Naive thymus-derived CD4-positive, alpha-beta T cell (primary cell): ENCODE results near the gene CIRBP. TPM values are rescaled to one million over a fixed set of nuclear protein-coding genes. Genes with fewer than 3 reads are reported as not detected.

Experiments used
- ATAC-seq: fragments of 150-1000 bp; cut with Tn5 transposase; 2 replicates; pipeline ENCODE4 v1.10.0; 2021; ENCODE audit warnings: mild to moderate bottlenecking, moderate library complexity
- CTCF ChIA-PET: fragments of 350-600 bp; sonication (Branson Sonifier 250); formaldehyde crosslinking; loops from one replicate; lab custom pipeline; 2021; ENCODE audit warnings: antibody characterized with exemption; lab: Charles Lee
- POLR2A ChIA-PET: fragments of 350-600 bp; sonication (Branson Sonifier 250); formaldehyde crosslinking; loops from one replicate; lab custom pipeline; 2021; ENCODE audit warnings: antibody characterized with exemption, inconsistent platforms; lab: Charles Lee
- DNase-seq, 9 donors: peaks; one replicate each; pipeline versions ENCODE4 v3.0.0 to v3.0.0-alpha.2; 2020 to 2022; ENCODE audit warnings: mixed read lengths in 1 of 9
- H3K27ac ChIP-seq: one replicate; pipeline ENCODE4 v1.7.0; 2013; ENCODE audit warnings: mild to moderate bottlenecking, low read depth, low read length, moderate library complexity
- H3K27me3 ChIP-seq, 2 donors: one replicate each; pipeline ENCODE4 v1.7.0; 2013; ENCODE audit warnings: low read length in 2 of 2, mild to moderate bottlenecking in 2 of 2, moderate library complexity in 2 of 2; ENCODE audit not compliant: control insufficient read depth in 2 of 2, insufficient read depth in 2 of 2
- H3K36me3 ChIP-seq, 3 experiments: 1 replicate in 2 of 3; 2 replicates in 1 of 3; pipeline ENCODE4 v1.7.0; 2013; ENCODE audit warnings: low read length in 3 of 3, mild to moderate bottlenecking in 3 of 3, moderate library complexity in 1 of 3; ENCODE audit not compliant: insufficient read depth in 3 of 3, control insufficient read depth in 2 of 3
- H3K4me1 ChIP-seq, 2 donors: one replicate each; pipeline ENCODE4 v1.7.0; 2013; ENCODE audit warnings: low read length in 2 of 2, mild to moderate bottlenecking in 2 of 2, moderate library complexity in 1 of 2; ENCODE audit not compliant: control insufficient read depth in 2 of 2, insufficient read depth in 2 of 2
- H3K4me3 ChIP-seq: 2 replicates; pipeline ENCODE4 v1.7.0; 2013; ENCODE audit warnings: mild to moderate bottlenecking, low read length
- H3K9me3 ChIP-seq, 3 experiments: 1 replicate in 2 of 3; 2 replicates in 1 of 3; pipeline ENCODE4 v1.7.0; 2013; ENCODE audit warnings: low read length in 3 of 3; ENCODE audit not compliant: control insufficient read depth in 2 of 3
- H3K27ac Mint-ChIP-seq, 9 donors: one replicate each; pipeline ENCODE4 v1.8.0; 2020 to 2022; ENCODE audit warnings: mixed read lengths in 9 of 9, mild to moderate bottlenecking in 8 of 9, moderate library complexity in 5 of 9, inconsistent platforms in 2 of 9
- H3K27me3 Mint-ChIP-seq, 5 donors: one replicate each; pipeline ENCODE4 v1.8.0; 2021 to 2022; ENCODE audit warnings: mixed read lengths in 5 of 5, mild to moderate bottlenecking in 1 of 5
- H3K36me3 Mint-ChIP-seq, 5 donors: one replicate each; pipeline ENCODE4 v1.8.0; 2020 to 2022; ENCODE audit warnings: mixed read lengths in 5 of 5, mild to moderate bottlenecking in 3 of 5, inconsistent platforms in 1 of 5
- H3K4me1 Mint-ChIP-seq, 7 donors: one replicate each; pipeline ENCODE4 v1.8.0; 2020 to 2022; ENCODE audit warnings: mixed read lengths in 7 of 7, mild to moderate bottlenecking in 3 of 7, inconsistent platforms in 1 of 7
- H3K4me3 Mint-ChIP-seq, 10 donors: one replicate each; pipeline ENCODE4 v1.8.0; 2020 to 2022; ENCODE audit warnings: mild to moderate bottlenecking in 10 of 10, mixed read lengths in 10 of 10, moderate library complexity in 6 of 10, inconsistent platforms in 2 of 10
- H3K9me3 Mint-ChIP-seq, 11 donors: one replicate each; pipeline ENCODE4 v1.8.0; 2020 to 2022; ENCODE audit warnings: mixed read lengths in 11 of 11, mild to moderate bottlenecking in 4 of 11, inconsistent platforms in 1 of 11, moderate library complexity in 1 of 11
- intact Hi-C, 2 donors: fragments of 100-400 bp; cut with micrococcal nuclease; formaldehyde crosslinking; loops; one replicate each; pipeline ENCODE4 v1.15.1; 2023
- polyA plus RNA-seq, 2 donors: library from polyadenylated mRNA; unstranded; fragments of 300-500 nt; fragmentation: Illumina TruSeq; gene quantifications; one replicate each; pipeline ENCODE4 v1.2.3, GENCODE V29; 2021
- total RNA-seq, 6 experiments: library from RNA in 5 of 6; stranded (reverse) in 5 of 6; gene quantifications; 1 replicate in 5 of 6; 2 replicates in 1 of 6; pipeline ENCODE4 v1.2.3 and lab custom pipeline; 2021 to 2026

CIRBP gene
- total RNA-seq (100 to 1,000 TPM; 237 to 629 (median 524) TPM), polyA plus RNA-seq (100 to 1,000 TPM; 233 to 247 TPM), total RNA-seq (lab: John Stamatoyannopoulos, UW) (404 reads per million, percentile 97 among the genes with 10 or more reads in this experiment)

- Mint-ChIP-seq H3K4me3 (peak within 1 kb of the TSS; percentile 88 to 96 (median 90)), H3K36me3 (peaks cover 0 to 37% (median 22%) of the 10 kb centered on the region in 5 donors), H3K9me3 (peaks cover 0 to 11% (median 0%) of the 10 kb centered on the region in 11 donors), H3K27me3 (peaks cover 0 to 6% (median 0%) of the 10 kb centered on the region in 5 donors), H3K4me1 (peaks cover 52 to 76% (median 62%) of the 10 kb centered on the region in 7 donors), H3K27ac (peak within 1 kb of the TSS; percentile 87 to 94 (median 91))
- peak within 1 kb of the TSS; percentile 82 for H3K27ac ChIP-seq
- H3K4me3 ChIP-seq: peak within 1 kb of the TSS; percentile 76
- no peaks in the 10 kb centered on the region for H3K27me3 ChIP-seq
- peaks cover 60 to 61% of the 10 kb centered on the region in 2 donors for H3K4me1 ChIP-seq
- no peaks in the 10 kb centered on the region for H3K9me3 ChIP-seq
- POLR2A ChIA-PET: interaction anchor here (0.6 to 14.9 kb wide), 70 partner anchors 9 to 1207 kb away, joined by 3 to 366 read pairs (median 4); partner anchors contain the start of genes ABCA7, AP3D1, ARHGAP45 and ATP5F1D
- CTCF ChIA-PET: interaction anchor here (0.8 to 5.1 kb wide), 7 partner anchors 10 to 774 kb away, joined by 3 to 164 read pairs (median 4); partner anchors contain the start of gene ABCA7
- peak; percentile 95 to 99 (median 98) for DNase-seq
- intact Hi-C loops: loop anchor here (1.0 to 10.0 kb wide), 7 partner anchors 8 to 586 kb away; partner anchors contain the start of genes STK11 (in 2 of the 2), ATP5F1D (in 1 of the 2), GPX4 (in 1 of the 2) and PTBP1 (in 1 of the 2)
- peak; percentile 90 for ATAC-seq
- peaks cover 32 to 34% (median 33%) of the 10 kb centered on the region in 3 experiments for H3K36me3 ChIP-seq
Observed at GRCh38 chr19:1269065-1269477, at the start of gene CIRBP. Gene CIRBP (plus strand): TSS chr19:1269332. CDS start chr19:1270934, 1,602 bp downstream.

DNA sequence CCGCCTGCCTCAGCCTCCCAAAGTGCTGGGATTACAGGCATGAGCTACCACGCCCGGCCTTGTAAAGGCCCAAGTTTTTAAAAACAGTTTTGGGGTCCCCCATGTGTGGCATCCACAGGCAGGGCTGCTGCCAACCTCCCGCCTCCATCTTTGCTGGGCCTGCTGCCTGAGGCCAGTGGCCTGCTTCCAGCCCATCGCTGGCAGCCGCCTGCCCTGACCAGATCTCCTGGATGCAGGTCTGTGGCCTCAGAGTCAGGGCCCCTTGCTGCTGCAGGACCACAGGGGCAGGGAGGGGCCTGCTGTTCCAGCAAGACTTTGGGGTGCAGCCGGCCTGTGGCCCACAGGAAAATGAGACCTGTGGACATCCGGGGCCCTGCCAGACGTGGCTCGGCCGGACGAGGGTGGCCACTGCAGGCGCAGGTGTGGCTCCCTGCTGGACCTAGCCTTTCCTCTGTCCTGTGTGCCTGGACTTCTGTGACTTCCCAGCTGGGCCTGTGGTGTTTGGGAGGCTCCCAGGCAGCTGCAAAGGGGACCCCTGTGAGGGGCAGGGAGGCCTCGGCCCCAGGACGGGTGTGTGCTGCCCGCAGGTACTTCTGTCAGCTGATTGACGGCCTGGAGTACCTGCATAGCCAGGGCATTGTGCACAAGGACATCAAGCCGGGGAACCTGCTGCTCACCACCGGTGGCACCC, 49.2 kb upstream of the CIRBP start:
- Mint-ChIP-seq H3K27ac (no peak overlapping the region), H3K4me3 (no peak overlapping the region), H3K36me3 (peaks cover 0 to 1% (median 0%) of the 10 kb centered on the region in 5 donors), H3K4me1 (peaks cover 0 to 6% (median 0%) of the 10 kb centered on the region in 7 donors), H3K9me3 (no peaks in the 10 kb centered on the region), H3K27me3 (no peaks in the 10 kb centered on the region)
- no peak overlapping the region for H3K27ac ChIP-seq
- H3K4me1 ChIP-seq: no peaks in the 10 kb centered on the region
- CTCF ChIA-PET: no interaction called here
- ATAC-seq (no peak), DNase-seq (no peak)
- H3K27me3 ChIP-seq: no peaks in the 10 kb centered on the region
- POLR2A ChIA-PET: interaction anchor here (0.7 kb wide), 1 partner anchor 200 kb away, joined by 3 read pairs; no protein-coding TSS in a partner anchor
- H3K36me3 ChIP-seq: peaks cover 0 to 65% (median 5%) of the 10 kb centered on the region in 3 experiments
- no peak overlapping the region for H3K4me3 ChIP-seq
- intact Hi-C loops: no loop called here
- no peaks in the 10 kb centered on the region for H3K9me3 ChIP-seq

GRCh38 chr19:1220477-1220930, 48.6 kb upstream of the CIRBP start:
- Mint-ChIP-seq H3K27me3 (no peaks in the 10 kb centered on the region), H3K9me3 (no peaks in the 10 kb centered on the region), H3K36me3 (peaks cover 0 to 1% (median 0%) of the 10 kb centered on the region in 5 donors), H3K4me3 (no peak overlapping the region), H3K27ac (no peak overlapping the region), H3K4me1 (peaks cover 0 to 6% (median 0%) of the 10 kb centered on the region in 7 donors)
- peaks cover 0 to 64% (median 5%) of the 10 kb centered on the region in 3 experiments for H3K36me3 ChIP-seq
- intact Hi-C loops: no loop called here
- ATAC-seq (no peak), DNase-seq (no peak)
- no peak overlapping the region for H3K27ac ChIP-seq
- ChIA-PET POLR2A (interaction anchor here (1.1 kb wide), 1 partner anchor 49 kb away, joined by 3 read pairs; the partner anchor contains the start of gene CIRBP), CTCF (no interaction called here)
- no peaks in the 10 kb centered on the region for H3K9me3 ChIP-seq
- no peaks in the 10 kb centered on the region for H3K4me1 ChIP-seq
- H3K27me3 ChIP-seq: no peaks in the 10 kb centered on the region
- H3K4me3 ChIP-seq: no peak overlapping the region

GRCh38 chr19:1220976-1221903, 47.9 kb upstream of the CIRBP start:
- Histone ChIP-seq H3K27ac (no peak overlapping the region), H3K9me3 (no peaks in the 10 kb centered on the region), H3K27me3 (no peaks in the 10 kb centered on the region), H3K36me3 (peaks cover 0 to 71% (median 5%) of the 10 kb centered on the region in 3 experiments), H3K4me3 (no peak overlapping the region), H3K4me1 (no peaks in the 10 kb centered on the region)
- Mint-ChIP-seq H3K27me3 (no peaks in the 10 kb centered on the region), H3K4me1 (peaks cover 0 to 6% (median 0%) of the 10 kb centered on the region in 7 donors), H3K9me3 (no peaks in the 10 kb centered on the region), H3K27ac (no peak overlapping the region), H3K4me3 (no peak overlapping the region), H3K36me3 (peaks cover 0 to 1% (median 0%) of the 10 kb centered on the region in 5 donors)
- peak; percentile 33 for ATAC-seq
- intact Hi-C loops: no loop called here
- DNase-seq: no peak
- ChIA-PET CTCF (interaction anchor here (0.6 kb wide), 1 partner anchor 365 kb away, joined by 3 read pairs; no protein-coding TSS in a partner anchor), POLR2A (interaction anchor here (1.1 kb wide), 1 partner anchor 48 kb away, joined by 3 read pairs; the partner anchor contains the start of gene CIRBP)

DNA sequence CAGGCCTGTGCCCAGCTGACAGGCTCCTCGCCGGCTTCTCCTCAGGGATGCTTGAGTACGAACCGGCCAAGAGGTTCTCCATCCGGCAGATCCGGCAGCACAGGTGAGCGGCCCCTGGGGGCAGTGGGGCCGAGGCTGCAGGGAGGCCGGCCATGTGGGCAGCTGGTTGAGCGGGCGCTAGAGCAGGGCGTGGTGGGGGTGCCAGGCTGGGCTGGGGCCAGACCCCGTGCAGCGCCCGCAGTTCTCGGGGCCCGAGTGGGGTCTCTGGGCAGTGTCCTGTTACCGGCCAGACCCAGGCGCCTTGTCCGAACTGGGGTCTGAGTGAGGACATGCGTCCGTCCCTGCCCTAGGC, 47.3 kb upstream of the CIRBP start:
- Mint-ChIP-seq H3K36me3 (peaks cover 0 to 1% (median 0%) of the 10 kb centered on the region in 5 donors), H3K27ac (no peak overlapping the region), H3K27me3 (no peaks in the 10 kb centered on the region), H3K9me3 (no peaks in the 10 kb centered on the region), H3K4me3 (no peak overlapping the region), H3K4me1 (peaks cover 0 to 4% (median 0%) of the 10 kb centered on the region in 7 donors)
- Histone ChIP-seq H3K27me3 (no peaks in the 10 kb centered on the region), H3K4me3 (no peak overlapping the region), H3K27ac (no peak overlapping the region), H3K36me3 (peaks cover 0 to 77% (median 5%) of the 10 kb centered on the region in 3 experiments), H3K4me1 (no peaks in the 10 kb centered on the region), H3K9me3 (no peaks in the 10 kb centered on the region)
- POLR2A ChIA-PET: no interaction called here
- CTCF ChIA-PET: no interaction called here
- no peak for DNase-seq
- intact Hi-C loops: no loop called here
- no peak for ATAC-seq

GRCh38 chr19:1222394-1222793, 46.7 kb upstream of the CIRBP start:
- intact Hi-C loops: no loop called here
- Mint-ChIP-seq H3K27ac (no peak overlapping the region), H3K4me1 (no peaks in the 10 kb centered on the region), H3K4me3 (no peak overlapping the region), H3K9me3 (no peaks in the 10 kb centered on the region), H3K36me3 (peaks cover 0 to 1% (median 0%) of the 10 kb centered on the region in 5 donors), H3K27me3 (no peaks in the 10 kb centered on the region)
- ATAC-seq: no peak
- H3K36me3 ChIP-seq: peaks cover 0 to 83% (median 5%) of the 10 kb centered on the region in 3 experiments
- no peak overlapping the region for H3K4me3 ChIP-seq
- POLR2A ChIA-PET: no interaction called here
- no peak overlapping the region for H3K27ac ChIP-seq
- H3K27me3 ChIP-seq: no peaks in the 10 kb centered on the region
- no peaks in the 10 kb centered on the region for H3K4me1 ChIP-seq
- H3K9me3 ChIP-seq: no peaks in the 10 kb centered on the region
- DNase-seq: no peak
- CTCF ChIA-PET: interaction anchor here (1.0 kb wide), 1 partner anchor 22 kb away, joined by 3 read pairs; no protein-coding TSS in a partner anchor
